ENCODE data around the gene DSCAML1. TPM values are rescaled to one million over a fixed set of nuclear protein-coding genes. Genes with fewer than 3 reads are reported as not detected.
A peak's percentile ranks its signal among the peaks of the same experiment; 100 is the strongest.

The DSCAML1 gene
- total RNA-seq, 1 donor from 2014 or later, result 0.09 TPM

DNA sequence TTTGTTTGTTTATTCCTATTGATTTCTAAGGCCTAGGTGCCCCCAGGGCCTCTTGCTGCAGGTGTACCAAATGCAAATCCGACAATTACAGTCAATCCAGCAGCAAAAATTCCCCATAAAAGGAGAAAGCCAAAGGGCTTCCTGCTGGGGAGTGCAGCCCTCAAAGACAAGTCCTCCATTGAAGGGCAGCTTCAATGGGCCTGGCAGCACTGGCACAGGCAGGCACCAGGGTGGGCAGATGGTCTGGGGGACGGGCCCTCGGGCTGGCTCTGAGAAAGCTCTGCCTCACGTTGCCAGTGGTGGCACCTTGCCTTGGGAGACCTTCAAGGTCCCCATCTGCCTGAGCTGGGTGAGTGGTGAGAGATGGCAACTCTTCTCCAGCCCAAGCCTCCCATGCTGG lies 128.0 kb downstream of the DSCAML1 start:
- no peak overlapping the region for H3K4me3 Mint-ChIP-seq
- no peak overlapping the region for H3K27ac Mint-ChIP-seq (ENCODE audit: unreplicated experiment)
- H3K27me3 Mint-ChIP-seq (ENCODE audit: low read depth), result peaks cover 21% of the 10 kb centered on the region
- TF ChIP-seq, protein P1, sequence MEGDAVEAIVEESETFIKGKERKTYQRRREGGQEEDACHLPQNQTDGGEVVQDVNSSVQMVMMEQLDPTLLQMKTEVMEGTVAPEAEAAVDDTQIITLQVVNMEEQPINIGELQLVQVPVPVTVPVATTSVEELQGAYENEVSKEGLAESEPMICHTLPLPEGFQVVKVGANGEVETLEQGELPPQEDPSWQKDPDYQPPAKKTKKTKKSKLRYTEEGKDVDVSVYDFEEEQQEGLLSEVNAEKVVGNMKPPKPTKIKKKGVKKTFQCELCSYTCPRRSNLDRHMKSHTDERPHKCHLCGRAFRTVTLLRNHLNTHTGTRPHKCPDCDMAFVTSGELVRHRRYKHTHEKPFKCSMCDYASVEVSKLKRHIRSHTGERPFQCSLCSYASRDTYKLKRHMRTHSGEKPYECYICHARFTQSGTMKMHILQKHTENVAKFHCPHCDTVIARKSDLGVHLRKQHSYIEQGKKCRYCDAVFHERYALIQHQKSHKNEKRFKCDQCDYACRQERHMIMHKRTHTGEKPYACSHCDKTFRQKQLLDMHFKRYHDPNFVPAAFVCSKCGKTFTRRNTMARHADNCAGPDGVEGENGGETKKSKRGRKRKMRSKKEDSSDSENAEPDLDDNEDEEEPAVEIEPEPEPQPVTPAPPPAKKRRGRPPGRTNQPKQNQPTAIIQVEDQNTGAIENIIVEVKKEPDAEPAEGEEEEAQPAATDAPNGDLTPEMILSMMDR (conservative IDR thresholded peaks at IDR 0.05), result no peak
- H3K9me3 Mint-ChIP-seq, result no peaks in the 10 kb centered on the region
- no peak for DNase-seq (ENCODE audit: low read depth, low spot score)
- peaks cover 76% of the 10 kb centered on the region for H3K4me1 Mint-ChIP-seq
- H3K36me3 Mint-ChIP-seq (ENCODE audit: low read depth), result no peaks in the 10 kb centered on the region

DNA sequence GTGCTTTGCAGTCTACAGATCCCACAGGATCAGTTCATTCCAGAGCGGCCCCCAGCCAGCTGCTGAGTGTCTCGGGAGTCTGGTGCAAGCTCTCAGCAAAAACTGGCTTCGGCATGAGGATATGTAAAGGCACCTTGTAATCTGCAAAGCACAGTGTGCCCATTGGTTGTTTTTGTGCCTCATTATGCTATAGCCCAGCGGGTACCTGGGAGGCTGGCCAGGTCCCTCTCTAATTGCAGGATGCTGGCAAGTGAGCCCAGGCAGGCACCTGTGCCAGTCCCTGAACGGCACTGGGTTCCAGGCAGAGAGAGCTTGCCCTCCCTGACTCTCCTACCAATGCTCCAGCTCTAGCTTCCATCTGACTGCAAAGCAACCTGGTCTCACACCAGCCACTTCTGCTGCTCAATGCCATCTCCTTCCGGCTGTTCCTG lies 128.7 kb downstream of the DSCAML1 start:
- DNase-seq (ENCODE audit: low read depth, low spot score), result no peak
- peaks cover 23% of the 10 kb centered on the region for H3K27me3 Mint-ChIP-seq (ENCODE audit: low read depth)
- no peaks in the 10 kb centered on the region for H3K36me3 Mint-ChIP-seq (ENCODE audit: low read depth)
- no peak overlapping the region for H3K4me3 Mint-ChIP-seq
- TF ChIP-seq, protein P1 (conservative IDR thresholded peaks at IDR 0.05), result no peak
- H3K27ac Mint-ChIP-seq (ENCODE audit: unreplicated experiment), result no peak overlapping the region
- peaks cover 76% of the 10 kb centered on the region for H3K4me1 Mint-ChIP-seq
- no peaks in the 10 kb centered on the region for H3K9me3 Mint-ChIP-seq

DNA sequence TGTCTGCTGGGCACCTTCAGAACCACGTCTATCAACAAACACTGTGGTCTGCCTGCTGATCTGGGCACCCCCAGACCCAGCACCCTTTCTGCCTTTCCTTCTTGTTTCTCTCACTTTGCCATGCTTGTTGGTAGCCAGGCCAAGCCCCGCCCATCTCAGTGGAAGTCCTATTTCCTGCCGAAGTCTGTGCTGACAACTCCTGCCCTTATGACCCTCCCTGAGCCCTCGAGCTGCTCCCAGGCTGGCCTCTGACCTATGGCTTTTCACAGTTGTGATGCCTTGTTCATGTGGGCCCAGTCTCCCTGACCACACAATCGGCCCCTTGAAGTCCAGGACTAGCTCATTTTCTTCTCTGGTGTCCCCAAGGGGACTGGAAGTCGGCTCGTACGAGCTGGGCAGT lies 132.1 kb downstream of the DSCAML1 start:
- Mint-ChIP-seq H3K27ac (ENCODE audit: unreplicated experiment) (peak overlapping the region; percentile 91), H3K36me3 (ENCODE audit: low read depth) (no peaks in the 10 kb centered on the region), H3K4me1 (peaks cover 67% of the 10 kb centered on the region), H3K9me3 (no peaks in the 10 kb centered on the region), H3K4me3 (peak overlapping the region; percentile 54), H3K27me3 (ENCODE audit: low read depth) (peaks cover 14% of the 10 kb centered on the region)
- peak; percentile 77 for DNase-seq (ENCODE audit: low read depth, low spot score)
- TF ChIP-seq, protein P1 (conservative IDR thresholded peaks at IDR 0.05), result no peak

DNA sequence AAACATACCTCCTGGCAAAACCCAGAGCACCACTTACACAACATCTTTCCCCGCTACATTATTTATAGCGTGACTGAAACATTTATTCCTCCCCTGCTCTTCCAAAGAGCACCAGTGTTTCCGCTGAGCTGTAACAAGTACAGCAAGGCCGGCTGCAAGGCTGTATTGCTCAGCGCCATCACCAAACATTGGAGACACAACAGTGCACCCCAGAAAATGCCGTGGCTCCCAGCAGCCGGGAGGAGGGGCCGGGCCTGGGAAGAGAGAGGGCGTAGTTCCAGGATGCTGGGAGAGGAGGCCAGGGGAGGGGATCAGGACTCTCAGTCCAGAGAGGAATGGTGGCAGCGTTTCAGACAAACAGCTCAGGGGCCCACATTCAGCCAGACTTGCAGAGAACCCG lies 133.2 kb downstream of the DSCAML1 start:
- Mint-ChIP-seq H3K27ac (ENCODE audit: unreplicated experiment) (peak overlapping the region; percentile 88), H3K27me3 (ENCODE audit: low read depth) (peaks cover 14% of the 10 kb centered on the region), H3K36me3 (ENCODE audit: low read depth) (no peaks in the 10 kb centered on the region), H3K4me3 (peak overlapping the region; percentile 72), H3K9me3 (no peaks in the 10 kb centered on the region), H3K4me1 (peaks cover 68% of the 10 kb centered on the region)
- TF ChIP-seq, protein P1 (conservative IDR thresholded peaks at IDR 0.05), result no peak
- no peak for DNase-seq (ENCODE audit: low read depth, low spot score)

DNA sequence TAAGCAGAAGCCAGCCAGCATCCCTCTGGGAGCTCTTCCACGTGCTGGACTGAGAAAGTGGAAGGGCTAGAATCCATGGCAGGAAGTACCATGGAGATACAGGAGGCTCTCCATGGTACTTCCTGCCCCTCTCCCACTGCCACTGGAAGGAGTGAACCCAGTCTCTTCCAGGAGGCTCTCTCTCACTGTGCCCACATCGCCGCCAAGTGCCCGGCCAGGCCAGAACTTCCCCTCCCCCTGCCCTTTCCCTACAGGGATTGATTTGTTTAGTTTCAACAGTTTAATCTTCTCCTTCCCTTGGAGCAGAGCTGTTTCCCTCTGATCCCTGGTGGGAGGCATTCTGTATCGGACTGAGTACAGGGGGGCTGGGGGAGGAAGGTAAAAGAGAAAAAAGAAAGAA lies 133.6 kb downstream of the DSCAML1 start:
- Mint-ChIP-seq H3K27ac (ENCODE audit: unreplicated experiment) (peak overlapping the region; percentile 88), H3K4me3 (peak overlapping the region; percentile 72), H3K27me3 (ENCODE audit: low read depth) (peaks cover 14% of the 10 kb centered on the region), H3K9me3 (no peaks in the 10 kb centered on the region), H3K4me1 (peaks cover 70% of the 10 kb centered on the region), H3K36me3 (ENCODE audit: low read depth) (no peaks in the 10 kb centered on the region)
- no peak for DNase-seq (ENCODE audit: low read depth, low spot score)
- TF ChIP-seq, protein P1 (conservative IDR thresholded peaks at IDR 0.05), result no peak

All from neural crest cell (in vitro differentiated cells).